Thoracic aorta (tissue), 2 donors: ENCODE data around the gene ZBTB7C. TPM values are rescaled to one million over a fixed set of nuclear protein-coding genes. Genes with fewer than 3 reads are reported as not detected.
"Not testable (repeated sequence)": the region's sequence is repeated elsewhere in the genome, so short reads cannot be mapped to it uniquely, and the experiment has no call there.

Experiments
- ATAC-seq: fragments of 150-250 bp; one replicate; pipeline ENCODE4 v1.8.0; 2017; ENCODE audit warnings: low read depth; ENCODE audit not compliant: insufficient number of reproducible peaks, low FRiP score
- DNase-seq: peaks from one replicate; pipeline ENCODE4 v3.0.0-alpha.2; 2020; ENCODE audit warnings: low spot score
- H3K27ac ChIP-seq, 2 donors: fragments of 200-600 bp; sonication (generic); 1 replicate in 1 of 2; 2 replicates in 1 of 2; pipeline ENCODE4 v1.5.1; 2016; ENCODE audit warnings: mild to moderate bottlenecking in 2 of 2, moderate library complexity in 2 of 2
- H3K27me3 ChIP-seq: fragments of 200-600 bp; sonication (generic); replicated peaks from 2 replicates; pipeline ENCODE4 v1.6.0; 2016; ENCODE audit warnings: mild to moderate bottlenecking; ENCODE audit not compliant: insufficient read depth
- H3K36me3 ChIP-seq: fragments of 200-600 bp; sonication (generic); one replicate; pipeline ENCODE4 v1.5.1; 2016
- H3K4me1 ChIP-seq, 2 donors: fragments of 200-600 bp; sonication (generic); 1 replicate in 1 of 2; 2 replicates in 1 of 2; pipeline versions ENCODE4 v1.5.1 to v1.6.0; 2016; ENCODE audit warnings: low read depth in 2 of 2, mild to moderate bottlenecking in 1 of 2; ENCODE audit not compliant: control insufficient read depth in 1 of 2
- H3K4me3 ChIP-seq: fragments of 200-600 bp; sonication (generic); 2 replicates; pipeline ENCODE4 v1.5.1; 2016; ENCODE audit warnings: mild to moderate bottlenecking
- H3K9me3 ChIP-seq: fragments of 200-600 bp; sonication (generic); 2 replicates; pipeline ENCODE4 v1.5.1; 2016
- CTCF ChIP-seq: fragments of 200-600 bp; sonication (generic); IDR thresholded peaks from one replicate; pipeline ENCODE4 v1.5.1; 2019; ENCODE audit warnings: antibody characterized with exemption
- total RNA-seq, 2 donors: library from RNA; depleted of rRNA; stranded (reverse); fragments of >200 nt; gene quantifications; one replicate each; pipeline versions ENCODE4 v1.1.0 to v1.2.3, GENCODE V29; 2016

Gene ZBTB7C
- total RNA-seq, 2 donors from 2014 or later, result 9.6 to 10.9 TPM

GRCh38 chr18:48442761-48443160, 33.6 kb upstream of the ZBTB7C start:
- TF ChIP-seq CTCF, result no peak
- Histone ChIP-seq H3K4me3 (no peak overlapping the region), H3K4me1 (peaks cover 13 to 45% of the 10 kb centered on the region in 2 donors), H3K27ac (no peak overlapping the region), H3K9me3 (no peaks in the 10 kb centered on the region), H3K27me3 (no peaks in the 10 kb centered on the region), H3K36me3 (no peaks in the 10 kb centered on the region)
- no peak for ATAC-seq
- no peak for DNase-seq

GRCh38 chr18:48441405-48441881, 32.3 kb upstream of the ZBTB7C start:
- DNase-seq (peak; percentile 58), ATAC-seq (peak; percentile 69)
- no peaks in the 10 kb centered on the region for H3K9me3 ChIP-seq
- H3K27ac ChIP-seq, result peak overlapping the region; percentile 64 to 74
- H3K4me1 ChIP-seq, result peaks cover 13 to 36% of the 10 kb centered on the region in 2 donors
- no peaks in the 10 kb centered on the region for H3K36me3 ChIP-seq
- no peak for TF ChIP-seq CTCF
- H3K4me3 ChIP-seq, result peak overlapping the region; percentile 34
- no peaks in the 10 kb centered on the region for H3K27me3 ChIP-seq

- peaks cover 13 to 33% of the 10 kb centered on the region in 2 donors for H3K4me1 ChIP-seq
- H3K9me3 ChIP-seq, result no peaks in the 10 kb centered on the region
- H3K4me3 ChIP-seq, result peak overlapping the region; percentile 34
- DNase-seq, result no peak
- peak overlapping the region; percentile 64 to 74 for H3K27ac ChIP-seq
- ATAC-seq, result no peak
- H3K36me3 ChIP-seq, result no peaks in the 10 kb centered on the region
- no peaks in the 10 kb centered on the region for H3K27me3 ChIP-seq
- TF ChIP-seq CTCF, result no peak
Measured at GRCh38 chr18:48440924-48441323, 31.7 kb upstream of the ZBTB7C start.

- no peak for ATAC-seq
- Histone ChIP-seq H3K4me1 (peaks cover 11 to 19% of the 10 kb centered on the region in 2 donors), H3K36me3 (no peaks in the 10 kb centered on the region), H3K27me3 (no peaks in the 10 kb centered on the region), H3K27ac (no peak overlapping the region), H3K9me3 (no peaks in the 10 kb centered on the region), H3K4me3 (no peak overlapping the region)
- DNase-seq, result no peak
- no peak for TF ChIP-seq CTCF
Measured at GRCh38 chr18:48436907-48437306, 27.7 kb upstream of the ZBTB7C start.

- not testable (repeated sequence) for H3K27me3 ChIP-seq, DNase-seq, H3K27ac ChIP-seq, ATAC-seq, H3K4me3 ChIP-seq, H3K9me3 ChIP-seq, H3K4me1 ChIP-seq, H3K36me3 ChIP-seq
Measured at GRCh38 chr18:48434382-48434781, 25.2 kb upstream of the ZBTB7C start.

GRCh38 chr18:48433541-48433940, 24.4 kb upstream of the ZBTB7C start:
- ATAC-seq, result no peak
- no peaks in the 10 kb centered on the region for H3K9me3 ChIP-seq
- H3K36me3 ChIP-seq, result no peaks in the 10 kb centered on the region
- no peak for TF ChIP-seq CTCF
- H3K27me3 ChIP-seq, result no peaks in the 10 kb centered on the region
- no peak overlapping the region for H3K4me3 ChIP-seq
- no peaks in the 10 kb centered on the region for H3K4me1 ChIP-seq
- no peak for DNase-seq
- H3K27ac ChIP-seq, result no peak overlapping the region
